C4-2B (cell line): ENCODE results near the gene CCDC97.

Experiments used
- H3K27ac ChIP-seq: fragments of 450-650 bp; 2 replicates; pipeline ENCODE4 v1.5.1; 2017
- ZFX ChIP-seq: fragments of 450-650 bp; IDR thresholded peaks from 2 replicates; pipeline ENCODE4 v1.6.1; 2017
- TF ChIP-seq, protein P1 (sequence below): fragments of 450-650 bp; conservative IDR thresholded peaks from 2 replicates; pipeline ENCODE4 v1.5.1; 2017; ENCODE audit warnings: mild to moderate bottlenecking

The CCDC97 gene

GRCh38 chr19:41311613-41312012 is 1.6 kb downstream of the CCDC97 start:
- peak overlapping the region; percentile 87; the same call in 1 of the 2 replicates for H3K27ac ChIP-seq
- TF ChIP-seq, protein P1, sequence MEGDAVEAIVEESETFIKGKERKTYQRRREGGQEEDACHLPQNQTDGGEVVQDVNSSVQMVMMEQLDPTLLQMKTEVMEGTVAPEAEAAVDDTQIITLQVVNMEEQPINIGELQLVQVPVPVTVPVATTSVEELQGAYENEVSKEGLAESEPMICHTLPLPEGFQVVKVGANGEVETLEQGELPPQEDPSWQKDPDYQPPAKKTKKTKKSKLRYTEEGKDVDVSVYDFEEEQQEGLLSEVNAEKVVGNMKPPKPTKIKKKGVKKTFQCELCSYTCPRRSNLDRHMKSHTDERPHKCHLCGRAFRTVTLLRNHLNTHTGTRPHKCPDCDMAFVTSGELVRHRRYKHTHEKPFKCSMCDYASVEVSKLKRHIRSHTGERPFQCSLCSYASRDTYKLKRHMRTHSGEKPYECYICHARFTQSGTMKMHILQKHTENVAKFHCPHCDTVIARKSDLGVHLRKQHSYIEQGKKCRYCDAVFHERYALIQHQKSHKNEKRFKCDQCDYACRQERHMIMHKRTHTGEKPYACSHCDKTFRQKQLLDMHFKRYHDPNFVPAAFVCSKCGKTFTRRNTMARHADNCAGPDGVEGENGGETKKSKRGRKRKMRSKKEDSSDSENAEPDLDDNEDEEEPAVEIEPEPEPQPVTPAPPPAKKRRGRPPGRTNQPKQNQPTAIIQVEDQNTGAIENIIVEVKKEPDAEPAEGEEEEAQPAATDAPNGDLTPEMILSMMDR = no peak
- no peak for TF ChIP-seq ZFX

DNA sequence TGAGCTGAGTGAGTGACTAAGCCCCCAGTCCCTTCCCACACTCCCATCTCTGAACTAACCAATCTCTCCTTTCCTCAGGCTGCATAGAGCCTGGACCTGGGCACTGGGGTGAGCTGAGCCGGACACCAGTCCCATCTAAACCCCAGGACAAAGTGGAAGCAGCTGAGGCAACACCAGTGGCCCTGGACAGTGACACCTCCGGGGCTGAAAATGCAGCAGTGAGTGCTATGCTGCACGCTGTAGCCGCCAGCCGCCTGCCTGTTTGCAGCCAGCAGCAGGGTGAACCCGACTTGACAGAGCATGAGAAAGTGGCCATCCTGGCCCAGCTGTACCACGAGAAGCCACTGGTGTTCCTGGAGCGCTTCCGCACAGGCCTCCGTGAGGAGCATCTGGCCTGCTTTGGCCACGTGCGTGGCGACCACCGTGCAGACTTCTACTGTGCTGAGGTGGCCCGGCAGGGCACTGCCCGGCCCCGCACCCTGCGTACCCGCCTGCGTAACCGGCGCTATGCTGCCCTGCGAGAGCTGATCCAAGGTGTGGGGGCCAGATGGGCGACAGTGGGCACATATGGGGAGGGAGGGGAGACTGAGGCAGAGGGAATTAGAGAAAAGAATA is 6.4 kb downstream of the CCDC97 start:
- no peak overlapping the region for H3K27ac ChIP-seq
- no peak for TF ChIP-seq ZFX
- TF ChIP-seq, protein P1 = no peak

DNA sequence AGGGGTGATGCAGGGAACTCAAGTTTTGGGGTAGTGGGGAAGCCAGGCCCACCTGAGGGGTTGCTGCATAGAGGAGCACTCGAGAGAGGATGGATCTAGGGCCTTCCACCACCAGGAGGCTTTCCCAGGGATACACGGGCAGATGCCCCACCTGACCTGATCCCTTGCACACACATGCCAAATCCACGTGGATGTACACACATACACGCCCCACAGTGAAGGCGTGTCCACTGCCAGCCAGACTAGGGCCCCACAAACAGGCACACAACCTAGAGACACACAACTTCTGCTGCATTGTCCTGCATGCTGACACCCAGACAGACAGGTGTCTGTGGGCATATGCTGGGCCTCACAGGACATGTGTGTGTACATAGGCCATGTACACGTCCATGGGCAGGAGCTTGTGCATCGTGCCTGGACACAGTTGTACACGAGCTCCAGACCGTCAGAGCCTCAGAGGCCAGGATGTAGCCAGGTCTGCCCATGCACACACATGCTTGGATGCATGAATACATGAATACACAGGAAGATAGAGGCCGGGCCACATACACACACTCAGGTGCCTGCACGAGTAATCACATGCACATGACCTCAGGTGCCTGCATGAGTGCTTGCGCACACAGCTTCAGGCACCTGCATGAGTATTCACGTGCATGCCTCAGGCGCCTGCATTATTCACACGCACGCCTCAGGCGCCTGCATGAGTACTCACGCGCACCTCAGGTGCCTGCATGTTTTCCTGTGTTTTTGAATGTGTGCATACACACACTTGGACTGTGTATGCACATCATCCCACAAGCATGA is 8.9 kb downstream of the CCDC97 start:
- no peak overlapping the region for H3K27ac ChIP-seq
- no peak for TF ChIP-seq ZFX
- TF ChIP-seq, protein P1 = no peak

- H3K27ac ChIP-seq = no peak overlapping the region
- no peak for TF ChIP-seq ZFX
- TF ChIP-seq, protein P1 = no peak
Measured at GRCh38 chr19:41319500-41320184, 9.7 kb downstream of the CCDC97 start.

DNA sequence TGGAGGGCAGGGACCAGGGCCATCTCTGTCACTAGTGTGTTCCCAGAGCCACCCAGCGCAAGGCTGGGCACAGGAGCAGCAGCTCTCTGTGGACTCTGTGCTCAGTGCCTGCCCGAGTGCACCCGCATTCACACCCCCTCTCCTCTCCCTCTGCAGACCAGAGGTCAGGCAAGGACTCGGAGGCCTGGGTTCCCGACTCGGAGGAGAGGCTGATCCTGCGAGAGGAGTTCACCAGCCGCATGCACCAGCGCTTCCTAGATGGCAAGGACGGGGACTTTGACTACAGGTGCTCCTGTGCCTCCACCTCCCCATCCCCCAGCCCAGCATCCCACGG is 10.2 kb downstream of the CCDC97 start:
- TF ChIP-seq, protein P1 = no peak
- TF ChIP-seq ZFX = no peak

GRCh38 chr19:41320568-41320967 is 10.6 kb downstream of the CCDC97 start:
- TF ChIP-seq ZFX = no peak
- TF ChIP-seq, protein P1 = no peak
- H3K27ac ChIP-seq = no peak overlapping the region

More for the DNA sequence above, 10.2 kb downstream of the CCDC97 start:
- no peak overlapping the region for H3K27ac ChIP-seq

DNA sequence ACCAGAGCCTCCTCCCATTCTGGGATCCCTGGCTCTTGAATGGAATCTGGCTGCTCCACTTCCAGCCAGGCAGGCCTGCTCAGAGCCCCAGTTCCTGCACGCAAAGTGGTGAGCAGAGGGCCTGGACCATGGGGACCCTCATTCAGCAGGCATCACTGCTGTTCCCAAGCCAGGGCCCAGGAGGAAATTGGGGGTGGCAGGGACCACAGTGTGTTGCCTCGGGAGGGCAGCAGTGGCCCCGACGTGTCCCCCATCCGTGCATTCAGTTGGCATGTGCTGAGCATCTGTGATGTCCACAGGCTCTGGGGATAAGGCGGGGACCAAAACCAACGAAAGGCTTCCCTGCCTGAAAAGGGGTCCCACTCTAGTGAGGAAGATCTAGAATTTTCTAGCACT is 11.2 kb downstream of the CCDC97 start:
- no peak overlapping the region for H3K27ac ChIP-seq
- TF ChIP-seq ZFX = no peak
- TF ChIP-seq, protein P1 = no peak
